Adrenal gland (tissue), 12 donors: Measurements from ENCODE around the gene COASY. TPM values are rescaled to one million over a fixed set of nuclear protein-coding genes. Genes with fewer than 3 reads are reported as not detected.

Source experiments
- DNase-seq, 7 donors: peaks; one replicate each; pipeline ENCODE4 v3.0.0-alpha.2; 2019 to 2020
- H3K27ac ChIP-seq, 5 donors: fragments of 200-600 bp; sonication (generic) in 4 of 5; 1 replicate in 3 of 5; 2 replicates in 2 of 5; pipeline versions ENCODE4 v1.5.1 to v1.8.0; 2016 to 2020; ENCODE audit warnings: mild to moderate bottlenecking in 1 of 5
- H3K27me3 ChIP-seq: fragments of 200-600 bp; 2 replicates; pipeline ENCODE4 v1.8.0; 2021
- H3K36me3 ChIP-seq, 2 donors: fragments of 200-600 bp; replicated peaks in 1 of 2; 1 replicate in 1 of 2; 2 replicates in 1 of 2; pipeline versions ENCODE4 v1.5.1 to v1.8.0; 2018 to 2022
- H3K4me1 ChIP-seq, 2 donors: fragments of 200-600 bp; replicated peaks in 1 of 2; 1 replicate in 1 of 2; 2 replicates in 1 of 2; pipeline versions ENCODE4 v1.5.1 to v1.8.0; 2018 to 2021
- H3K4me3 ChIP-seq, 4 donors: fragments of 200-600 bp; sonication (generic) in 3 of 4; one replicate each; pipeline ENCODE4 v1.5.1; 2016 to 2018
- H3K9me3 ChIP-seq, 3 donors: fragments of 200-600 bp; sonication (generic) in 1 of 3; replicated peaks in 1 of 3; 1 replicate in 2 of 3; 2 replicates in 1 of 3; pipeline versions ENCODE4 v1.5.1 to v1.8.0; 2016 to 2021
- CTCF ChIP-seq, 6 experiments: fragments of 450-650 bp in 4 of 6; fragments of 200-600 bp in 2 of 6; sonication (generic) in 1 of 6; IDR thresholded peaks; 1 replicate in 5 of 6; 2 replicates in 1 of 6; pipeline versions ENCODE4 v1.5.1 to v1.8.0; 2016 to 2021; ENCODE audit warnings: antibody characterized with exemption in 6 of 6, mild to moderate bottlenecking in 2 of 6, moderate library complexity in 1 of 6
- POLR2A ChIP-seq, 2 donors: fragments of 450-650 bp; IDR thresholded peaks; one replicate each; pipeline ENCODE4 v1.6.1; 2017; ENCODE audit warnings: antibody characterized with exemption in 2 of 2, mild to moderate bottlenecking in 2 of 2, moderate library complexity in 1 of 2
- WGBS, 4 donors: extraction: QIAGEN DNeasy Blood & Tissue Kit in 2 of 4; methylation state at CpG; one replicate each; pipeline versions ENCODE4 v1.1.5 to v1.1.7; 2013 to 2017; 5-methylcytosine and 5-hydroxymethylcytosine counted together
- intact Hi-C, 2 donors: fragments of 100-400 bp; cut with DNase I; formaldehyde crosslinking; loops; one replicate each; pipeline versions ENCODE4 v1.14.1 to v1.15.0; 2022 to 2023
- microRNA-seq, 3 donors: library from miRNA; unstranded; fragments of <30 nt; microRNA quantifications; one replicate each; pipeline ENCODE4, GENCODE V29; 2017 to 2020
- polyA plus RNA-seq, 3 donors: library from polyadenylated mRNA; stranded (reverse); fragments of 200-250 nt in 2 of 3; fragments of 350-450 nt in 1 of 3; fragmentation: Illumina TruSeq in 1 of 3; extraction: RNeasy Lipid Tissue Mini Kit (QIAGEN cat#74804) in 1 of 3; gene quantifications; one replicate each; pipeline ENCODE4 v1.2.3, GENCODE V29; 2013 to 2014
- total RNA-seq, 9 donors: library from RNA; depleted of rRNA in 4 of 9; stranded (reverse); fragments of >200 nt in 4 of 9; fragments of 120-200 nt in 1 of 9; fragmentation: NEBNext Ultra II Directional in 1 of 9; extraction: Animal tissue kit (Norgen Biotek cat#: 25700) in 1 of 9; gene quantifications; one replicate each; pipeline versions ENCODE4 v1.1.0 to v1.2.4, GENCODE V29; 2013 to 2023
- donor health status: healthy with polysubstance abuse.
- donor health status: Bipolar disorder and iron deficiency.
- donor health status: DM: yes; HTN: yes; CAD: no.
- donor health status: DM: no; HTN: no; CAD: no.
- donor health status: DM: no; HTN: no; CAD: no.
- donor health status: DM: yes; HTN: yes; CAD: no.

COASY gene
- total and polyA plus RNA-seq, 12 donors, result 46.8 to 192 (median 91.8) TPM

- TF ChIP-seq POLR2A (IDR thresholded peaks at IDR 0.05), result no peak
- TF ChIP-seq CTCF (IDR thresholded peaks at IDR 0.05), result no peak
- H3K9me3 ChIP-seq, result no peaks in the 10 kb centered on the region
- H3K36me3 ChIP-seq, result peaks cover 0 to 41% of the 10 kb centered on the region in 2 donors
- H3K27ac ChIP-seq, result no peak overlapping the region
- H3K4me3 ChIP-seq, result no peak overlapping the region
- WGBS, 4 donors, result 92 to 98% (median 96%) methylated on average over 12 to 17 of the region's 17 CpGs
- H3K4me1 ChIP-seq, result peaks cover 3 to 11% of the 10 kb centered on the region in 2 donors
- intact Hi-C loops, result loop anchor here in 1 of 2 donors (5.0 kb wide), 1 partner anchor 59 kb away; no protein-coding TSS in a partner anchor
- no peak for DNase-seq
- H3K27me3 ChIP-seq, result no peaks in the 10 kb centered on the region
Observed at GRCh38 chr17:42613699-42614295, 51.8 kb downstream of the COASY start.

Small RNA genes within 50 kb of the gene (microRNA-seq; reads per million reads assigned to microRNA genes)
- 8.8 to 33.3 (median 11.2) reads per million in 3 donors for gene MIR5010

Other genes with a start within 250 kb of the COASY start
- gene STAT3, start 173.7 kb upstream of the COASY start, total RNA-seq, result 100 to 1,000 TPM in 8 of 9 donors, 10 to 100 TPM in 1; 31.0 to 282 (median 187) TPM
- 100 to 1,000 TPM in 1 of 3 donors, 10 to 100 TPM in 2; 49.0 to 132 (median 49.3) TPM for gene STAT3, start 173.7 kb upstream of the COASY start, polyA plus RNA-seq
- gene CAVIN1, start 138.9 kb upstream of the COASY start, total RNA-seq, result 100 to 1,000 TPM in 7 of 9 donors, 10 to 100 TPM in 2; 13.1 to 206 (median 161) TPM
- 100 to 1,000 TPM in 1 of 3 donors, 10 to 100 TPM in 2; 37.0 to 103 (median 79.8) TPM for gene CAVIN1, start 138.9 kb upstream of the COASY start, polyA plus RNA-seq
- gene ATP6V0A1, start 103.3 kb upstream of the COASY start, total RNA-seq, result 100 to 1,000 TPM in 3 of 9 donors, 10 to 100 TPM in 6; 42.9 to 126 (median 94.8) TPM
- gene ATP6V0A1, start 103.3 kb upstream of the COASY start, polyA plus RNA-seq, result 100 to 1,000 TPM in 1 of 3 donors, 10 to 100 TPM in 2; 61.6 to 126 (median 81.6) TPM
- 100 to 1,000 TPM in 1 of 9 donors, 10 to 100 TPM in 8; 32.9 to 115 (median 64.3) TPM for gene NAGLU, start 25.9 kb upstream of the COASY start, total RNA-seq
- 10 to 100 TPM; 12.4 to 47.4 (median 39.5) TPM for gene NAGLU, start 25.9 kb upstream of the COASY start, polyA plus RNA-seq
- gene HSD17B1, start 9.2 kb upstream of the COASY start, total RNA-seq, result 1 to 10 TPM in 8 of 9 donors, under 1 TPM in 1; 0.60 to 3.0 (median 1.9) TPM
- gene HSD17B1, start 9.2 kb upstream of the COASY start, polyA plus RNA-seq, result 1 to 10 TPM in 2 of 3 donors, under 1 TPM in 1; 0.22 to 7.6 (median 3.6) TPM
- gene MLX, start 5.0 kb downstream of the COASY start, total RNA-seq, result 10 to 100 TPM; 34.2 to 58.8 (median 47.0) TPM
- 10 to 100 TPM; 46.0 to 95.0 (median 52.6) TPM for gene MLX, start 5.0 kb downstream of the COASY start, polyA plus RNA-seq
- gene PSMC3IP, start 15.6 kb downstream of the COASY start, total RNA-seq, result 1 to 10 TPM in 8 of 9 donors, not detected in 1; 1.2 to 7.7 (median 1.9) TPM
- 1 to 10 TPM; 3.1 to 3.9 (median 3.5) TPM for gene PSMC3IP, start 15.6 kb downstream of the COASY start, polyA plus RNA-seq
- gene RETREG3, start 47.2 kb downstream of the COASY start, total RNA-seq, result 100 to 1,000 TPM in 1 of 9 donors, 10 to 100 TPM in 8; 57.6 to 167 (median 81.6) TPM
- gene RETREG3, start 47.2 kb downstream of the COASY start, polyA plus RNA-seq, result 10 to 100 TPM; 27.1 to 30.6 (median 28.2) TPM
- 10 to 100 TPM; 22.9 to 90.0 (median 39.2) TPM for gene TUBG1, start 47.5 kb downstream of the COASY start, total RNA-seq
- gene TUBG1, start 47.5 kb downstream of the COASY start, polyA plus RNA-seq, result 10 to 100 TPM; 30.5 to 70.3 (median 40.3) TPM
- 10 to 100 TPM; 14.5 to 63.9 (median 43.7) TPM for gene TUBG2, start 97.1 kb downstream of the COASY start, total RNA-seq
- 10 to 100 TPM; 19.3 to 65.1 (median 49.6) TPM for gene TUBG2, start 97.1 kb downstream of the COASY start, polyA plus RNA-seq
- 10 to 100 TPM in 8 of 9 donors, 1 to 10 TPM in 1; 7.8 to 63.7 (median 45.3) TPM for gene PLEKHH3, start 114.8 kb downstream of the COASY start, total RNA-seq
- gene PLEKHH3, start 114.8 kb downstream of the COASY start, polyA plus RNA-seq, result 10 to 100 TPM in 2 of 3 donors, 1 to 10 TPM in 1; 1.8 to 73.2 (median 49.6) TPM
- 1 to 10 TPM in 6 of 9 donors, under 1 TPM in 3; 0.39 to 7.9 (median 3.3) TPM for gene CCR10, start 119.7 kb downstream of the COASY start, total RNA-seq
- 1 to 10 TPM in 2 of 3 donors, under 1 TPM in 1; 0.31 to 3.6 (median 1.7) TPM for gene CCR10, start 119.7 kb downstream of the COASY start, polyA plus RNA-seq
- gene CNTNAP1, start 120.4 kb downstream of the COASY start, total RNA-seq, result 10 to 100 TPM in 2 of 9 donors, 1 to 10 TPM in 7; 1.8 to 31.9 (median 4.0) TPM
- 10 to 100 TPM in 1 of 3 donors, 1 to 10 TPM in 2; 1.6 to 12.5 (median 5.7) TPM for gene CNTNAP1, start 120.4 kb downstream of the COASY start, polyA plus RNA-seq
- gene EZH1, start 182.9 kb downstream of the COASY start, total RNA-seq, result 10 to 100 TPM; 17.6 to 49.1 (median 35.3) TPM
- 10 to 100 TPM; 23.6 to 29.4 (median 23.8) TPM for gene EZH1, start 182.9 kb downstream of the COASY start, polyA plus RNA-seq
- gene RAMP2, start 199.1 kb downstream of the COASY start, total RNA-seq, result 10 to 100 TPM in 7 of 9 donors, 1 to 10 TPM in 2; 4.6 to 35.4 (median 16.1) TPM
- gene RAMP2, start 199.1 kb downstream of the COASY start, polyA plus RNA-seq, result 10 to 100 TPM; 23.1 to 67.5 (median 37.9) TPM
- gene VPS25, start 211.3 kb downstream of the COASY start, total RNA-seq, result 100 to 1,000 TPM in 1 of 9 donors, 10 to 100 TPM in 8; 43.2 to 135 (median 52.6) TPM
- 10 to 100 TPM; 25.7 to 63.4 (median 37.0) TPM for gene VPS25, start 211.3 kb downstream of the COASY start, polyA plus RNA-seq
- gene WNK4, start 218.5 kb downstream of the COASY start, total RNA-seq, result under 1 TPM in 4 of 9 donors, not detected in 5; 0.18 to 0.46 (median 0.30) TPM
- under 1 TPM; 0.05 to 0.08 (median 0.07) TPM for gene WNK4, start 218.5 kb downstream of the COASY start, polyA plus RNA-seq
- 100 to 1,000 TPM in 3 of 9 donors, 10 to 100 TPM in 6; 65.3 to 231 (median 84.8) TPM for gene COA3, start 236.6 kb downstream of the COASY start, total RNA-seq
- gene COA3, start 236.6 kb downstream of the COASY start, polyA plus RNA-seq, result 10 to 100 TPM; 55.6 to 98.2 (median 91.1) TPM
- gene CNTD1, start 236.7 kb downstream of the COASY start, total RNA-seq, result 1 to 10 TPM in 2 of 9 donors, under 1 TPM in 2, not detected in 5; 0.28 to 8.2 (median 0.96) TPM
- gene CNTD1, start 236.7 kb downstream of the COASY start, polyA plus RNA-seq, result under 1 TPM; 0.24 to 0.32 (median 0.27) TPM